ENCODE results near the gene RRAS2.

DNA sequence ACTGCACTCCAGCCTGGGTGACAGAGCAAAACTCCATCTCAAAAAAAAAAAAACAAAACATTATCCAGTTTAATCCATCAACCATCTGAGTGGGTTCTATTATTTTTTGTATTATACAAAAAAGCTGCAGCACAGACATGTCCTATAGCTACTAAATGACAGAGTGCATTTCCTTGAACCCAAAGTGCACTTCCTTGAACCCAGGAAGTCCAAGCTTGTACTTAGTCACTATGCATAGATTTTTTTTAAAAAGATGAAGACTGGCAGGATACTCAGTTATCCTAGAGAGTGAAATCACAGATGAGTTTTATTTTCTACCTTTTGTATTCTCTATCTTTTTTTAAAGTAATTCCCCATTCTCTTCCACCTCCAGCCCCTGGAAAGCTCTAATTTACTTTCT lies 8.0 kb upstream of the RRAS2 start:
- TF ChIP-seq, protein P1, sequence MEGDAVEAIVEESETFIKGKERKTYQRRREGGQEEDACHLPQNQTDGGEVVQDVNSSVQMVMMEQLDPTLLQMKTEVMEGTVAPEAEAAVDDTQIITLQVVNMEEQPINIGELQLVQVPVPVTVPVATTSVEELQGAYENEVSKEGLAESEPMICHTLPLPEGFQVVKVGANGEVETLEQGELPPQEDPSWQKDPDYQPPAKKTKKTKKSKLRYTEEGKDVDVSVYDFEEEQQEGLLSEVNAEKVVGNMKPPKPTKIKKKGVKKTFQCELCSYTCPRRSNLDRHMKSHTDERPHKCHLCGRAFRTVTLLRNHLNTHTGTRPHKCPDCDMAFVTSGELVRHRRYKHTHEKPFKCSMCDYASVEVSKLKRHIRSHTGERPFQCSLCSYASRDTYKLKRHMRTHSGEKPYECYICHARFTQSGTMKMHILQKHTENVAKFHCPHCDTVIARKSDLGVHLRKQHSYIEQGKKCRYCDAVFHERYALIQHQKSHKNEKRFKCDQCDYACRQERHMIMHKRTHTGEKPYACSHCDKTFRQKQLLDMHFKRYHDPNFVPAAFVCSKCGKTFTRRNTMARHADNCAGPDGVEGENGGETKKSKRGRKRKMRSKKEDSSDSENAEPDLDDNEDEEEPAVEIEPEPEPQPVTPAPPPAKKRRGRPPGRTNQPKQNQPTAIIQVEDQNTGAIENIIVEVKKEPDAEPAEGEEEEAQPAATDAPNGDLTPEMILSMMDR (conservative IDR thresholded peaks at IDR 0.05 in 1 of 2, IDR thresholded peaks at IDR 0.05 in 1 of 2; ENCODE audit: extremely low read depth in 1 of 2, insufficient read depth in 1 of 2, low read depth in 1 of 2, low read length in 2 of 2): no peak
- TF ChIP-seq EZH2 (IDR thresholded peaks at IDR 0.05; ENCODE audit: borderline replicate concordance, low read length): no peak
